HCT116 (cell line): ENCODE data around the gene TP63. TPM values are rescaled to one million over a fixed set of nuclear protein-coding genes. Genes with fewer than 3 reads are reported as not detected.

Source experiments
- ATAC-seq: fragments of 200-7000 bp; cut with Tn5 transposase; 2 replicates; pipeline ENCODE4 v1.9.1; 2020; ENCODE audit warnings: mild to moderate bottlenecking, moderate library complexity
- BruUV-seq: library from RNA; stranded (reverse); fragments of 400-500 nt; replicated peaks from 2 replicates; lab custom pipeline; 2021; lab: Mats Ljungman, UMichigan
- CTCF ChIA-PET: fragments of 300-600 bp; sonication (Branson Sonifier 250); formaldehyde crosslinking; loops from one replicate; lab custom pipeline; 2021; ENCODE audit warnings: antibody characterized with exemption; lab: Charles Lee
- POLR2A ChIA-PET: fragments of 300-600, 350-600 bp; sonication (Branson Sonifier 250); formaldehyde crosslinking; loops from one replicate; lab custom pipeline; 2021; ENCODE audit warnings: antibody characterized with exemption; lab: Charles Lee
- RAD21 ChIA-PET, 2 experiments: fragments of 300-600 bp; sonication (Branson Sonifier 250); formaldehyde crosslinking; loops; one replicate each; lab custom pipeline; 2023; ENCODE audit warnings: low total read pairs in 2 of 2; ENCODE audit not compliant: uncharacterized antibody in 2 of 2, unreplicated experiment in 2 of 2, low non-redundant PET in 1 of 2; lab: Charles Lee
- DNase-seq: peaks from one replicate; pipeline ENCODE4 v3.0.0-alpha.2; 2010; ENCODE audit warnings: low read depth, low spot score
- H2AFZ ChIP-seq: fragments of 200-600 bp; shearing (Covaris generic), sonication (generic); 2 replicates; pipeline ENCODE4 v1.6.1; 2017; ENCODE audit warnings: low read depth, mixed run types, mixed read lengths, antibody characterized with exemption, low read length; ENCODE audit not compliant: poor library complexity, severe bottlenecking
- H3K27ac ChIP-seq: 2 replicates; pipeline ENCODE4 v1.5.1; 2012; ENCODE audit warnings: low read depth, low read length
- H3K27me3 ChIP-seq: fragments of 200-600 bp; sonication (generic); 2 replicates; pipeline ENCODE4 v1.6.1; 2016; ENCODE audit warnings: mixed run types, low read length, mixed read lengths; ENCODE audit not compliant: insufficient read depth
- H3K36me3 ChIP-seq, 2 experiments: fragments of 200-500 bp in 1 of 2; fragments of 200-600 bp in 1 of 2; sonication (Bioruptor generic) in 1 of 2; sonication (generic) in 1 of 2; 2 replicates each; pipeline versions ENCODE4 v1.5.1 to v1.6.1; 2014 to 2016; ENCODE audit warnings: low read length in 2 of 2, inconsistent platforms in 1 of 2, mixed read lengths in 1 of 2, mixed run types in 1 of 2; ENCODE audit not compliant: insufficient read depth in 2 of 2, control insufficient read depth in 1 of 2
- H3K4me1 ChIP-seq, 2 experiments: fragments of 200-600 bp in 1 of 2; sonication (generic) in 1 of 2; 2 replicates each; pipeline versions ENCODE4 v1.5.1 to v1.6.1; 2012 to 2017; ENCODE audit warnings: low read length in 2 of 2, inconsistent platforms in 1 of 2, mild to moderate bottlenecking in 1 of 2, mixed read lengths in 1 of 2, mixed run types in 1 of 2, moderate library complexity in 1 of 2; ENCODE audit not compliant: insufficient read depth in 2 of 2, control insufficient read depth in 1 of 2
- H3K4me2 ChIP-seq: fragments of 200-600 bp; sonication (generic); 2 replicates; pipeline ENCODE4 v1.6.1; 2017; ENCODE audit warnings: mixed run types, low read length, mixed read lengths
- H3K4me3 ChIP-seq, 2 experiments: fragments of 200-600 bp in 1 of 2; sonication (generic) in 1 of 2; replicated peaks in 1 of 2; 2 replicates each; pipeline ENCODE4 v1.5.1; 2011 to 2016; ENCODE audit warnings: low read length in 2 of 2, control low read depth in 1 of 2, low read depth in 1 of 2, mild to moderate bottlenecking in 1 of 2, mixed read lengths in 1 of 2, mixed run types in 1 of 2
- H3K79me2 ChIP-seq: fragments of 200-600 bp; sonication (generic); 2 replicates; pipeline ENCODE4 v1.6.1; 2017; ENCODE audit warnings: mild to moderate bottlenecking, mixed run types, low read length, moderate library complexity, mixed read lengths; ENCODE audit not compliant: insufficient read depth
- H3K9ac ChIP-seq: fragments of 200-600 bp; sonication (generic); 2 replicates; pipeline ENCODE4 v1.6.1; 2016; ENCODE audit warnings: low read length, mixed read lengths
- H3K9me2 ChIP-seq: fragments of 200-600 bp; sonication (generic), shearing (Covaris generic); 2 replicates; pipeline ENCODE4 v1.6.1; 2017; ENCODE audit warnings: mixed run types, mild to moderate bottlenecking, moderate library complexity; ENCODE audit not compliant: insufficient read depth
- H3K9me3 ChIP-seq, 2 experiments: fragments of 200-500 bp in 1 of 2; fragments of 200-600 bp in 1 of 2; sonication (Bioruptor generic) in 1 of 2; sonication (generic) in 1 of 2; 2 replicates each; pipeline ENCODE4 v1.6.1; 2014 to 2017; ENCODE audit warnings: low read length in 2 of 2, mixed read lengths in 2 of 2, inconsistent platforms in 1 of 2, low read depth in 1 of 2, mild to moderate bottlenecking in 1 of 2, mixed run types in 1 of 2, moderate library complexity in 1 of 2; ENCODE audit not compliant: control insufficient read depth in 1 of 2, insufficient read depth in 1 of 2
- H4K20me1 ChIP-seq: fragments of 200-600 bp; sonication (generic), shearing (Covaris generic); 2 replicates; pipeline ENCODE4 v1.6.1; 2017; ENCODE audit warnings: mixed run types, mild to moderate bottlenecking, moderate library complexity; ENCODE audit not compliant: insufficient read depth
- CBX3 ChIP-seq: IDR thresholded peaks from 2 replicates; pipeline ENCODE4 v1.6.1; 2012; ENCODE audit warnings: low read depth
- EGR1 ChIP-seq: IDR thresholded peaks from 2 replicates; pipeline ENCODE4 v1.6.1; 2012; ENCODE audit warnings: low read depth
- ELF1 ChIP-seq: IDR thresholded peaks from 2 replicates; pipeline ENCODE4 v1.6.1; 2012; ENCODE audit warnings: low read depth, borderline replicate concordance
- EZH2 ChIP-seq: fragments of 200-600 bp; sonication (generic); IDR thresholded peaks from 2 replicates; pipeline ENCODE4 v1.6.1; 2017; ENCODE audit warnings: antibody characterized with exemption, mixed run types
- JUND ChIP-seq: IDR thresholded peaks from 2 replicates; pipeline ENCODE4 v1.6.1; 2012
- MAX ChIP-seq: IDR thresholded peaks from 2 replicates; pipeline ENCODE4 v1.6.1; 2012
- POLR2A ChIP-seq: IDR thresholded peaks from 2 replicates; pipeline ENCODE4 v1.7.0; 2011; ENCODE audit warnings: borderline replicate concordance; ENCODE audit not compliant: insufficient read depth, insufficient read length; ENCODE audit errors: extremely low read depth
- POLR2AphosphoS5 ChIP-seq: IDR thresholded peaks from 2 replicates; pipeline ENCODE4 v1.6.1; 2011; ENCODE audit warnings: mild to moderate bottlenecking, low read depth, low read length, moderate library complexity
- RAD21 ChIP-seq: IDR thresholded peaks from 2 replicates; pipeline ENCODE4 v1.6.1; 2012; ENCODE audit warnings: low read depth, mild to moderate bottlenecking
- REST ChIP-seq: IDR thresholded peaks from 2 replicates; pipeline ENCODE4 v1.6.1; 2012; ENCODE audit warnings: low read depth
- SIN3A ChIP-seq: IDR thresholded peaks from 2 replicates; pipeline ENCODE4 v1.6.1; 2012; ENCODE audit warnings: low read depth
- SRF ChIP-seq: IDR thresholded peaks from 2 replicates; pipeline ENCODE4 v1.6.1; 2012; ENCODE audit warnings: low read depth
- TCF7L2 ChIP-seq: IDR thresholded peaks from 2 replicates; pipeline ENCODE4 v1.7.0; 2011; ENCODE audit warnings: borderline replicate concordance, inconsistent platforms; ENCODE audit not compliant: insufficient read depth, insufficient read length; ENCODE audit errors: extremely low read depth
- YY1 ChIP-seq: IDR thresholded peaks from 2 replicates; pipeline ENCODE4 v1.6.1; 2011; ENCODE audit warnings: low read length, low read depth, moderate library complexity, mild to moderate bottlenecking; ENCODE audit not compliant: insufficient replicate concordance; ENCODE audit errors: extremely low read depth
- ZBTB33 ChIP-seq: IDR thresholded peaks from 2 replicates; pipeline ENCODE4 v1.6.1; 2011; ENCODE audit warnings: mild to moderate bottlenecking, low read length, moderate library complexity; ENCODE audit not compliant: insufficient replicate concordance; ENCODE audit errors: extremely low read depth
- ZFX ChIP-seq: fragments of 450-650 bp; IDR thresholded peaks from 2 replicates; pipeline ENCODE4 v1.6.1; 2017
- ZNF274 ChIP-seq: fragments of 200-500 bp; sonication (Bioruptor generic); IDR thresholded peaks from 2 replicates; pipeline ENCODE4 v1.6.1; 2014; ENCODE audit warnings: mild to moderate bottlenecking, low read depth, low read length, inconsistent platforms
- intact Hi-C: fragments of 100-400 bp; cut with micrococcal nuclease; formaldehyde crosslinking; loops from 2 replicates; pipeline ENCODE4 v1.10.0; 2022
- total RNA-seq: library from RNA; stranded (reverse); gene quantifications from one replicate; pipeline ENCODE4 v1.2.1, GENCODE V29; 2021; ENCODE audit not compliant: unreplicated experiment

The TP63 gene
- total RNA-seq, 1 experiment from 2014 or later: not detected

GRCh38 chr3:189779166-189779565 is 148.0 kb downstream of the TP63 start:
- no peak for ATAC-seq
- intact Hi-C loops: no loop called here

GRCh38 chr3:189780546-189781270 is 149.5 kb downstream of the TP63 start:
- ChIA-PET POLR2A (no interaction called here), CTCF (no interaction called here), RAD21 (no interaction called here)
- BruUV-seq: no TSS peak
- Histone ChIP-seq H4K20me1 (no peaks in the 10 kb centered on the region), H3K9ac (no peak overlapping the region), H3K9me2 (no peaks in the 10 kb centered on the region), H3K27ac (no peak overlapping the region), H3K36me3 (no peaks in the 10 kb centered on the region), H3K4me1 (no peaks in the 10 kb centered on the region), H3K4me2 (no peak overlapping the region), H3K27me3 (no peaks in the 10 kb centered on the region), H3K4me3 (no peak overlapping the region), H3K9me3 (no peaks in the 10 kb centered on the region), H2AFZ (no peak overlapping the region), H3K79me2 (no peaks in the 10 kb centered on the region)
- ATAC-seq: no peak
- intact Hi-C loops: no loop called here
- DNase-seq: no peak
- TF ChIP-seq RAD21 (no peak), MAX (no peak), REST (no peak), YY1 (no peak), ZBTB33 (no peak), EZH2 (no peak), SIN3A (no peak), TCF7L2 (no peak)

More at GRCh38 chr3:189779166-189779565, 148.0 kb downstream of the TP63 start:
- Histone ChIP-seq H3K79me2 (no peaks in the 10 kb centered on the region), H3K4me2 (no peak overlapping the region), H3K4me1 (no peaks in the 10 kb centered on the region), H4K20me1 (no peaks in the 10 kb centered on the region), H3K27ac (no peak overlapping the region), H3K9ac (no peak overlapping the region), H3K4me3 (no peak overlapping the region), H3K27me3 (no peaks in the 10 kb centered on the region), H3K9me2 (no peaks in the 10 kb centered on the region), H3K9me3 (no peaks in the 10 kb centered on the region), H2AFZ (no peak overlapping the region), H3K36me3 (no peaks in the 10 kb centered on the region)
- CTCF ChIA-PET: interaction anchor here (0.7 kb wide), 1 partner anchor 8 kb away, joined by 3 read pairs; no protein-coding TSS in a partner anchor
- DNase-seq: no peak
- POLR2A ChIA-PET: no interaction called here
- TF ChIP-seq CBX3: no peak
- no peak for TF ChIP-seq EGR1
- TF ChIP-seq JUND: no peak
- no peak for TF ChIP-seq ZFX
- TF ChIP-seq SRF: no peak
- no peak for TF ChIP-seq POLR2A
- no peak for TF ChIP-seq POLR2AphosphoS5
- no peak for TF ChIP-seq ELF1
- no peak for TF ChIP-seq ZNF274
- BruUV-seq: no TSS peak
- RAD21 ChIA-PET: no interaction called here
